ENCODE data around the gene DEK.

DEK gene

DNA sequence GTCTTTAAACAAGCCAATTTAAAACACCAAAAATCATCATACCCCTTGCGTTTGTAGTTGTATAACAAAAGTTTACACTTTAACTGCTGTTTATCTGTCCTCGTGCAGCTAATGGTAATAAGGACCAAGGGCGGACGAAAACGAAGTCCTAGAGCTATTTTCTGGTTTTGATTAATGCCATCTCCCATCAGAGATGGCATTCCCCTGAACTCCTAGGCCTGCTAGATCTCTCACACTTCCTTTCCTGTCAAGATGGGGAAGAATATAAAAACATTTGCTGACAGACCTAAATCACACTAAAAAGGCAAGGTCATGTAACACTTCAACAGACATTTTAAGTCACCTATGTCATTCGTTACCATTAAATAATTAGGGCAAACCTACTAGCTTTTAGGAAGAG, 9.5 kb downstream of the DEK start:
- H3K27ac ChIP-seq = no peak overlapping the region
- TF ChIP-seq, protein P1, sequence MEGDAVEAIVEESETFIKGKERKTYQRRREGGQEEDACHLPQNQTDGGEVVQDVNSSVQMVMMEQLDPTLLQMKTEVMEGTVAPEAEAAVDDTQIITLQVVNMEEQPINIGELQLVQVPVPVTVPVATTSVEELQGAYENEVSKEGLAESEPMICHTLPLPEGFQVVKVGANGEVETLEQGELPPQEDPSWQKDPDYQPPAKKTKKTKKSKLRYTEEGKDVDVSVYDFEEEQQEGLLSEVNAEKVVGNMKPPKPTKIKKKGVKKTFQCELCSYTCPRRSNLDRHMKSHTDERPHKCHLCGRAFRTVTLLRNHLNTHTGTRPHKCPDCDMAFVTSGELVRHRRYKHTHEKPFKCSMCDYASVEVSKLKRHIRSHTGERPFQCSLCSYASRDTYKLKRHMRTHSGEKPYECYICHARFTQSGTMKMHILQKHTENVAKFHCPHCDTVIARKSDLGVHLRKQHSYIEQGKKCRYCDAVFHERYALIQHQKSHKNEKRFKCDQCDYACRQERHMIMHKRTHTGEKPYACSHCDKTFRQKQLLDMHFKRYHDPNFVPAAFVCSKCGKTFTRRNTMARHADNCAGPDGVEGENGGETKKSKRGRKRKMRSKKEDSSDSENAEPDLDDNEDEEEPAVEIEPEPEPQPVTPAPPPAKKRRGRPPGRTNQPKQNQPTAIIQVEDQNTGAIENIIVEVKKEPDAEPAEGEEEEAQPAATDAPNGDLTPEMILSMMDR (conservative IDR thresholded peaks at IDR 0.05) = no peak

GRCh38 chr6:18253635-18254034, 10.7 kb downstream of the DEK start:
- H3K27ac ChIP-seq = no peak overlapping the region
- TF ChIP-seq, protein P1 (conservative IDR thresholded peaks at IDR 0.05) = no peak

DNA sequence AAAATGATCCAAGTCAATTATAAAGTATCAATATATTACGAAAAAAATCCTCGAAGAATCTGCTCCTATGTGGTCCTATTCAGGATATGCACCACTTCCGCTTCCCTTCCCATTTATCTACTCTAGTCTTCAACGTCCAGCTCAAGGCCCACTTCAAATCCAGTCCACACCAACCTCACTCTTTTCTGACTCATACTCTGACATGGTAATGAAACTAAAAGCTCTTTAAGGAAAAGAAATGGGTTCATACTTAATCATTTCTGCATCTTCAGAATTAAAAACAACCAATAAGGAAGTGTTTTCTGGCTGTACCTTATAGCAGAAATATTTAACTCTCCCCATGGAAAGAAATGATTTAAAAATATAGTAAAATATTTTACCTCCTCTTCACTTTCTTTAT, 15.1 kb downstream of the DEK start:
- H3K27ac ChIP-seq = no peak overlapping the region
- TF ChIP-seq, protein P1 (conservative IDR thresholded peaks at IDR 0.05) = no peak

DNA sequence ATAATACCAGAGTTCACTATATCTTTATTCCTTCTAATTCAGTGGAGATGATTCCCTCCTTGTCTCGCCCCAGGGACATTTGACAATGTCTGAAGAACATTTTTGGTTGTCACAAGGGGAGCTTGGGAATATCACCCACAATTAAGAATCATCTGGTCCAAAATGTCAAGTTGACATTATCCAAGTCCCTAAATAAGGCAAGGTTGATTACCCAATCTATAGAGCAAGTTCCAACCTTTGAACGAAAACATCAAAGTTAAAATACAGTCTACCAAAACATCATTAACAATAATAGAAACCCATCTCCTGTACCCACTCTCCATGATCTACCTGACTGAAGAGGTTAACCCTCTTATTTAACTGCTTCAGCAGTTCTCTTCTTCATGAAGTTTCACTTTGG, 15.6 kb downstream of the DEK start:
- TF ChIP-seq, protein P1 (conservative IDR thresholded peaks at IDR 0.05) = no peak
- H3K27ac ChIP-seq = no peak overlapping the region

GRCh38 chr6:18247002-18247401, 17.3 kb downstream of the DEK start:
- H3K27ac ChIP-seq = no peak overlapping the region
- TF ChIP-seq, protein P1 (conservative IDR thresholded peaks at IDR 0.05) = no peak

- TF ChIP-seq, protein P1 (conservative IDR thresholded peaks at IDR 0.05) = no peak
- H3K27ac ChIP-seq = no peak overlapping the region
These were observed 18.1 kb downstream of the DEK start for GRCh38 chr6:18246205-18246604.

- no peak overlapping the region for H3K27ac ChIP-seq
- TF ChIP-seq, protein P1 (conservative IDR thresholded peaks at IDR 0.05) = no peak
These were observed 18.7 kb downstream of the DEK start for GRCh38 chr6:18245642-18246041.

- TF ChIP-seq, protein P1 (conservative IDR thresholded peaks at IDR 0.05) = no peak
- H3K27ac ChIP-seq = no peak overlapping the region
These were observed 19.3 kb downstream of the DEK start for GRCh38 chr6:18245079-18245478.
